ENCODE data around the gene INPP5K.
A peak's percentile ranks its signal among the peaks of the same experiment; 100 is the strongest.

INPP5K gene

GRCh38 chr17:1484676-1485422, 31.6 kb downstream of the INPP5K start:
- peak; percentile 47 for DNase-seq

DNA sequence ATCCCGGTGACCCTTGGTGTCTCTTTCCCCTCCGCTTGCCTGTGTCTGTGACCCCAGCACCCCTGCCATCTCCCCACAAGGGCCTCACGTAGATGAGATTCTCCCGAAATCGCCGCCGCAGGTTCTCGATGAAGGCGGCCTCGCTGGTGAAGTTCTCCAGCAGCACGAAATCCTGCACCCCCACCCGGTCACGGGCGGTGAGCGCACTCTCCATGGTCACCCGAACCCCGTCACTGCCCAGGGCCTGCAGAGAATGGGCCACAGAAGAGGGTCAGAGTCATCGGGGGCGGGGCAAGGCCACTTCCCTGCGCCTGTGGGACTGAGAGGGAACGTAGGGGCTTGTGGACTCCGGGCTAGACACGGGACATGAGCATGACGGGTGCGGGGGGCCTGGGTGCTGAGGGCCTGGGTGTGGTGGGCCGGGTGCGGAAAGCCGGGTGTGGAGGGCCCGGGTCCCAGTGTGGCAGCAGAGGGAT, 32.3 kb downstream of the INPP5K start:
- no peak for DNase-seq

- DNase-seq, result no peak
These were observed 33.7 kb downstream of the INPP5K start for GRCh38 chr17:1482680-1483079.

- no peak for DNase-seq
These were observed 34.7 kb downstream of the INPP5K start for GRCh38 chr17:1481736-1482135.

GRCh38 chr17:1480747-1481465, 35.5 kb downstream of the INPP5K start:
- no peak for DNase-seq

DNA sequence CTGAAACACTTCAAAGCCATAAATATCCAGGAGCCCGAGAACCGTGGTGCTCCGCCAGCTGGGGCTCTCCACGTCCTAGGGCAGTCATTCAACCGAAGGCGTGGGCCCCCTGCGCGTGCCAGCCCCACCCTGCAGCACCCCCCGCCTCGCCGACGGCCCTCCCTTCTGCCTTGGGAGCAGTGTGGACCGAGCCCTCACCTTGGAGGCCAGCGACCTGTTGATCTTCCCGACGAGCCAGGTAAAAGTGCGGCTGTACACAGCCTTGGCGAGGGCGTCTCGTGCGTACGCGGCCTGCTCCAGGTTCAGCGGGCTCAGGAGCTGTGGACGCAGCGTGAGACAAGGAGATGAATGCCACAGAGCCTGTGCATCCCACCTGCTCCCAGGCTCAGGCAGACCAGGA, 38.0 kb downstream of the INPP5K start:
- no peak for DNase-seq

GRCh38 chr17:1475321-1475854, 41.0 kb downstream of the INPP5K start:
- no peak for DNase-seq

- DNase-seq, result no peak
These were observed 41.8 kb downstream of the INPP5K start for GRCh38 chr17:1474402-1475189.

GRCh38 chr17:1473841-1474240, 42.6 kb downstream of the INPP5K start:
- DNase-seq, result no peak

- DNase-seq, result no peak
These were observed 43.2 kb downstream of the INPP5K start for GRCh38 chr17:1473170-1473569.

GRCh38 chr17:1471911-1472821, 44.2 kb downstream of the INPP5K start:
- DNase-seq, result no peak

- no peak for DNase-seq
These were observed 44.9 kb downstream of the INPP5K start for GRCh38 chr17:1471490-1471889.

GRCh38 chr17:1470755-1471462, 45.5 kb downstream of the INPP5K start:
- DNase-seq, result no peak

GRCh38 chr17:1470071-1470754, 46.2 kb downstream of the INPP5K start:
- no peak for DNase-seq

DNA sequence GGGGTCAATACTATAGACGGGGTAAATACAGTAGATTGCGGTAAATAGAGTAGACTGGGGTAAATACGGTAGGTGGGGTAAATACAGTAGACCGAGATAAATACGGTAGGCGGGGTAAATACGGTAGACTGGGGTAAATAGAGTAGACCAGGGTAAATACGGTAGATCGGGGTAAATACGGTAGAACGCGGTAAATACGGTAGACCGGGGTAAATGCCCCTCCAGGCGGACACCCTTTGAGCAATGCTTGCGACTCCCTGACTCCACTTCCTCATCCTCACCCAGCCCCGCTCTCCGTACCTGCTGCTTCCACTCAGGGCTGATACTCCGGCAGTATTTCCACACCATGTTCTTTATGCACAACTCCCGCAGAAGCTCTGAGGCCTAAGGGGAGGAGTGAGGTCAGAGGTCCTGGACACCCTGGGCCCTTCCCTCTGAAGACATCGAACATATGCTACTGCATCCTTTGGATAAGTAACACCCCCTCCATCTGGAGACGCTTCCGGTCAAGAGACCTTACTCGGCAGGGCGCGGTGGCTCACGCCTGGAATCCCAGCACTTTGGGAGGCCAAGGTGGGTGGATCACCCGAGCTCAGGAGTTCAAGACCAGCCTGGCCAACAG, 47.1 kb downstream of the INPP5K start:
- no peak for DNase-seq

DNA sequence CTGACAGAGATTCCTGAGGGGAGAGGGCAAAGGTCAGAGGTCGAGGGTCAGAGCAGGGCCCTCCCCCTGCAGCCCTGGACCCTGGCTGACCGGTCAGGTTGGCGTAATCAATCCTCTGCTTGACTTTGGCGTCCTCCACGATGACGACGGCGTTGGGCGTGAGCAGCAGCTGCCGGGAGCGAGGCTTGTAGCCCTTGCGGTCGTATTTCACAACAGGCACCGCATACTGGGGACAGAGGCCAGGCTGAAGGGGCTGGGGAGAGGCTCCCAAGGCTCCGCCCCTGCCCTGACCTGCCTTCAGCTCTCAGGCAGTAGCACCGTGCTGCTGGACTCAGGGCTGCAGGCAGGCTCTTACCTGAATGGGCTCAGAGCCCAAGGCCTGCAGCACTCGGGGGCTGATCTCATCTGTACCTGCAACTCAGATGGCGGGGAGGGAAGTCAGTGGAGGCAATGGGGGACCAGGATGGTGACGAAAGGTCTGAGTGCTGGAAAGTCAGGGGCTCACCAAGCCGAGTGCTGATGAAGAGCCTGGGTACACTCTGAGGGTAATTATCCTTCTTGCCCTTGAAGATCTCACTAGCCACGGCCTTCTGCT, 48.4 kb downstream of the INPP5K start:
- DNase-seq, result no peak

DNA sequence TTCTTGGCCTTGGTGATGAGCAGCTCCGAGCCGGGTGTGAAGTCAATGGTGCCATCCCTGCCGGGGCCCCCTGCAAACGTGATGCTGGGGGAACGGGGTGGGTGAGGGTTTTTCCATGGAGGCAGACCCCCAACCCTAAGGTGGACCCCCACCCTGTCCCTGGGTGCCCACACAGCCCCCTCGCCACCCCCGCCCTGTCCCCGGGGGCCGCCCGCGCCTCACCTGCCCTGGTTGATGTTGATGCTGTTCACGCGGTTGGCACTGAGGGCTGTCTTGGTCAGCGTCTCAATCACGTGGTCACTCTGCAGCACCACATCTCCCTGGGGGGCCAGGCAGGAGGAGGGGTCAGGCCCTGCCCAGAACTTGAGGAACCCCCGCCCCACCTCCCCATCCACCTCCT, 49.2 kb downstream of the INPP5K start:
- no peak for DNase-seq

DNA sequence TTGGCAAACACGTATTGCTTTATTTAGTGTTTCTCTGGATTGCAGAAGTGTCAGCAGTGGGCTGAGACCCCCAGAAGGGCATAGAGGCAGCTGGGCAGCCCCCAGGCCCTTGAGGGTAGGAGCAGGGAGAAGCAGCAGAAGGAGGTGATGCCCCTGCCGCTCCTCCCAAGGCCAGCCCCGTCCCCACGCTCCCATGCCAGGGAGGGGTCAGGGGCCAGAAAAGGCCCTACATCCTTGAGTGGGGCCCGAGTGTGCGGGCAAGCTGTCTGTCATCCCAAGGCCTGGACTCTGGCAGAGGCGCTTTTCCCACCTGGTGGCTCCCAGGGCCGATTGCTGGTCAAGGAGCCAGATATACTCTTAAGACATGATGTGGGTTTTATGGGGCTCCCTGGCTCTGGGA, 52.2 kb downstream of the INPP5K start:
- DNase-seq, result no peak

- no peak for DNase-seq
These were observed 54.0 kb downstream of the INPP5K start for GRCh38 chr17:1462164-1463112.
